Astrocyte of the spinal cord (primary cell): Measurements from ENCODE around the gene TRIM66.

ENCODE experiments used
- DNase-seq: peaks from one replicate; pipeline ENCODE4 v3.0.0; 2011; ENCODE audit warnings: low read depth, low spot score
- H3K4me3 ChIP-seq: 2 replicates; pipeline ENCODE4 v1.5.1; 2011; ENCODE audit warnings: low read depth, mild to moderate bottlenecking, low read length, moderate library complexity
- CTCF ChIP-seq: IDR thresholded peaks from 2 replicates; pipeline ENCODE4 v1.5.1; 2012; ENCODE audit warnings: low read depth, mild to moderate bottlenecking, low read length, inconsistent platforms
- in situ Hi-C: cut with HindIII; loops from 2 replicates; pipeline ENCODE4 v1.10.0; 2017; ENCODE audit warnings: low sequenced_read_pairs

Gene TRIM66

GRCh38 chr11:8692417-8692816 lies 10.0 kb upstream of the TRIM66 start:
- DNase-seq, result no peak
- no peak overlapping the region for H3K4me3 ChIP-seq
- in situ Hi-C loops, result no loop called here
- no peak for TF ChIP-seq CTCF

DNA sequence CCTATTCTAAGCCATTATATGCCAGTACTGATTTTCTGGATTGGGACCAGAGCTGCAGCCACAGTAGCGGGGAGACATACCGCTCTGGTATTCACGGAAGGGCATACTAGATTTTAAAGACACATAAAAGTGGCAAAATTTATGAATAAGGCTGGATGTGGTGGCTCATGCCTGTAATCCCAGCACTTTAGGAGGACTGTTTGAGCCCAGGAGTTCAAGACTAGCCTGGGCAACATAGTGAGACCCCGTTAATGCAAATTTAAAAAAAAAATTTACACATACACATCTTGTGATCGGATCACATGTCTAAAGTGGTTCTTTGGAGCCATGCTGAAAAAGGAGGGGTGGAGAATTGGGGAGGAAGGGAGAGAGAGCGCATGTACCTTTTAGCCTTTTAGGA lies 9.1 kb upstream of the TRIM66 start:
- no peak overlapping the region for H3K4me3 ChIP-seq
- no peak for DNase-seq
- TF ChIP-seq CTCF, result no peak
- in situ Hi-C loops, result no loop called here

DNA sequence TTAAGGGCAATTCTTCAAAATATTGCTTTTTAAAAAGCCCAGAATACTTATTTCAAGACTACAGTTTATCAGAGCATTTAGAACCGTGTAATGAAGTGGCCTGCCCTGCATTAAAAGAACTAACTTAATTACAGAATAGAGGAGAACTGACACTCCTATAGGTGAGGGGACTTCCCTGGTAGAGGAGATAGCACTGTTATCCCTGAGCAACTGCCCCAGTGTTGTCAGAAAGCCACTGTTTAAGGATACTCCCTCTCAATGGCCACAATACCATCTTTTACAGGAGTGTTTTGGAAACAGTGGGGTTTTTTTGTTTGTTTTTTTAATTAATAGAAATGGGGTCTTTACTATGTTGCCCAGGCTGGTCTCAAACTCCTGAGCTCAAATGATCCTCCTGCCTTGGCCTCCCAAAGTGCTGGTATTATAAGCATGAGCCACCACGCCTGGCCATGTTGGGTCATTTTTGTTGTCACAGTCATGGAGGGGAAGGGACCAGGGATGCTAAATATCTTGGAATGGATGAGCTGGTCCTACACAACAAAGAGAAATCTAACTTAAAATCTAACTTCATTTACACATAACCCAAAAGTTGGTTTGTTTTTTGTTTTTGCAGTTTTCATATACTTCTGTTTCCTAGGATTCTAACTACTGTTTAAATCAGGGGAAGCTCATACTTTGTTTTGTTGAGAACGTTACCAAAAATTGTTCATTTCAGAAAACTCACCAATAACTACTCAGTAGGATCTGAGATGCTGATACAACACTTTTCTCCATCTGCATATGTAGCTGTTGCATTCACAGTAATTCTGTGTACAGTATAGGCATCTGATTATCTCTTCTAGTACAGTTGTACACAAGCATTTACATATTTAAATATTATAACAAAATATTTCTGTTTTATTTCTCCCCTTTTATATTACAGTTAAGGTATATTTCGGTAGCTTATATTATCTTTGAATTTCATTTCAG lies 8.2 kb upstream of the TRIM66 start:
- no peak overlapping the region for H3K4me3 ChIP-seq
- DNase-seq, result no peak
- no peak for TF ChIP-seq CTCF
- in situ Hi-C loops, result no loop called here

DNA sequence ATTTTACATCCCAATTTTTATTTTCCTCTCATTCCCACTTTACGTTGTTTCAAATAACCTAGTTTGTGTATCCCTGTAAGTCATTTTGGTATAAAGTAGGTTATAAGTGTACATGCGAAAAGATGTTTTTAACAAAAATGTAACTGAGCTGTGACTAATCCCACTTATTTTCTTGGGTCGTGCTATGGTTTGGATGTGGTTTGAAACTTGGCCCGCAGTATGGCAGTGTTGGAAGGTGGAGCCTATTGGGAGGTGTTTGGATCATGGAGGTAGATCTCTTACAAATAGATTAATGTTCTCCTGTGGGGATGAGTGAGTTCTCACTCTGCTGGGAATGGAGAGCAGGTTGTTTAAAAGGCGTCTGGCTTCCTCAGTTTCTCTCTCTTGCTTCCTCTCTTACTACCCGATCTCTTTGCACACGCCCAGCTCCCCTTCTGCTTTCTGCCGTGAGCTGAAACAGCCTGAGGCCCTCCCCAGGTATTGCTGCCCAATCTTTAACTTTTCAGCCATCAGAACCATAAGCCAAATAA lies 7.3 kb upstream of the TRIM66 start:
- DNase-seq, result no peak
- in situ Hi-C loops, result no loop called here
- TF ChIP-seq CTCF, result no peak
- H3K4me3 ChIP-seq, result peak overlapping the region; percentile 60

DNA sequence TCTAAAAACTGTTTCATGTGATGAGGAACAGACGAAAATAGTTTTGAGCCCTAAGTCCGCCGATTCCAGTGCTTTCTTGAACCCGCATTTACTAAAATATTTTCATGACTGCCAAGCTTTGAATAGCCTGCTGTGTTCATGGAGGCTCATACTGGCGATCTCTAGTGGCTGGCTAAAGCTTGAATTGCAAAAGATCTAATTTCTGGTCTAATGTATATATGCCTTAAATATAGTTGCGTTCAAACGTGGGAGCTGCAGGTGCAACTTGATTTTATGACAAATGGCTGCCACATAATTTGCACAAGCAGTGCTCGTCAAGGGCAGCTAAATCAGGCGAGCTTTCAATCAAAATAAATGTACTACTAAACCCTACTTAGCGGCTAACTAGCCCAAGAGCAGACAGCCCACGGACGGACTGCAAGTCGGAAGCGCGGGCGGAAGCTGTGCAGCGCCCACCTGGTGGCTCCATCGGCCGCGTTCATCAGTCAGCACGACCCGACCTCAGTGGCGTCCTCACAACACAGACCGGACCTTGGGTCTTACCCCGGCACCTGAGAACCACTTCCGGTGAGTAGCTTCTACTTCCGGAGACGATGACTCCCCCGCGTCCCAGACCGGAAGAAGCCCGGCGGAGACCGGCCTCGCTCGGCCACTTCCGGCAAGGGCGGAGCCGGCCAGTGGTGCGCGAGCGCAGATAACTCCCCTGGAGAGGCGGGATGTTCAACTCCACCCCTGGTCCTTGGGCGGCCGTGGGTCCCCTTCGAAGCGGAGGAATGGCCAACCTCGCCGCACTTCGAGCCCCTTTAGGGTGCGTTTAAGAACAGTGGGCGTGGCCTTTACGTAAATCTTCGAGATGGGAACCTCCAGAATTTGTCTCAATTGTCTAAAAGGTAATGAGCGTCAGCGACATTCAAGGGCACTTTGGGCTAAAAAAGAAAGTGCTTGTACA lies 6.2 kb upstream of the TRIM66 start:
- DNase-seq, result peak; percentile 96
- in situ Hi-C loops, result no loop called here
- TF ChIP-seq CTCF, result no peak
- H3K4me3 ChIP-seq, result peak overlapping the region; percentile 60

DNA sequence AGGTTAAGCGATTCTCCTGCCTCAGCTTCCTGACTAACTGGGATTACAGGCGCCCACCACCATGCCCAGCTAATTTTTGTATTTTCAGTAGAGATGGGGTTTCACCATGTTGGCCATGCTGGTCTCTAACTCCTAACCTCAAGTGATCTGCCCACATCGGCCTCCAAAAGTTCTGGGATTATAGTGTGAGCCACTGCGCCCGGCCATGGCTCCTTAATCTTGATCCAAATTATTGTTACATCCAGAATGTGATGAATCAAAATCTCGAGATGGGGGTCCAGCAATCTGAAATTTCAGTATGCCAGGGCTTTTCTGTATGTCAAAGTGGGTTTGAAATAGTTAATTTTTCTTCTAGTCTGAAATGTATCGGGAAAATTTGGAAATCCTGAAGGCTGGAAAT lies 3.9 kb upstream of the TRIM66 start:
- H3K4me3 ChIP-seq, result no peak overlapping the region
- in situ Hi-C loops, result no loop called here
- no peak for TF ChIP-seq CTCF
- no peak for DNase-seq
